IPS-NIHi7 (cell line): Measurements from ENCODE around the gene MAB21L2.
"Not testable (repeated sequence)": the region's sequence is repeated elsewhere in the genome, so short reads cannot be mapped to it uniquely, and the experiment has no call there.

Source experiments
- DNase-seq: peaks from one replicate; pipeline ENCODE4 v3.0.0; 2012; ENCODE audit warnings: mixed read lengths; ENCODE audit errors: extremely low spot score

MAB21L2 gene

DNA sequence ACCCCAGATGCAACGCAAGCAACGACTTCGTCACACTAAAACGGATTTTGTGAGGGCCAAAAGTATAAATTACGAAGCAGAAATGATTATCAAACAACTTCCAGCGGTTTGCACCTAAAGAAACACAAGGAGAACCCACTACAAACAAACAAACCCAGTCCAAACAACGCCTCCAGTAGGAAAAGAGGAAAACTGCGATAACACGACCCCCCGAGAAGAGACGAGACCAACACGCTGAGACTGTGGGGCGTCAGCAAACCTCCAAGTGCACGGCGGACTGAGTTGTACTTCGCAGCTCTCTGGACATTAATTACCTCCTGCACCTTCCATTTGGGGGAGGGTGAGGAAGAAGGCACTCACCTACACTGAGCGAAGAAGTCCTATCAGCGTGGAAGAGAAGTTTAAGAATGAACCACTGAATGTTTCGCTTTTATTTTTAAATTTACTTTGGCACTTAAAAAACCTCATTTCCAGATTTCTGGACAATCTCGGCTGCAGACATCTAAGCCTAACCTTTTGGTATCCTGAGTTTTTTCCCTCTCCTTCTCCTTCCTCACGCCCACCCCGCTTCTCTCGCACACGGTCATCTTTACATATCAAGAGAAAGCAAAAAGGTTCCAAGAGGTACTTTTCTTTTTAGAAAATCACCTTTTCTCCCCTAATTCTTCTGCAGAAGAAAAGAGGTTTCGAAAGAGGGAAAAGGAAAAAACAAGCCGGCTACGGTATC is at the start of gene MAB21L2:
MAB21L2 (plus strand) TSS at position 6 of the 727 bp plus-strand sequence. CDS start 879 bp downstream, outside the sequence.
- no peak for DNase-seq

DNA sequence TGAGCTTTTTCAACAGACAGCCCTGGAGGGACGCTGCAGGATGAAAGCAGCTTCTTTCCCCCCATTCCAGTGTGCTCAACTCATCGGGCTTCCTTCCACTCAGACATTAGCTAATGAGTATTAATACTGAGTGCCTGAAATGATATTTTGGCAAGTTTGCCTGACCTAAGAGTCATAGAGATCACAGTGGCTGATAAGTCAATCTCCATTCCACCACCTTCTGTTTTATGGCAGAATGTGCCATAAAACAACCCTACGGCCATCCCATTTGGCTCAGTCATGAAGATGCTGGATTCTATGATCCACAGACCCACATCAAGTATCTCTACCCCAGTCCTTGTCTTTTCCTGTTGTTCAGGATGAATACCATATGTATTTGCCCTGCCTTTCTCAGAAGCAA is 48.3 kb upstream of the MAB21L2 start:
- no peak for DNase-seq

DNA sequence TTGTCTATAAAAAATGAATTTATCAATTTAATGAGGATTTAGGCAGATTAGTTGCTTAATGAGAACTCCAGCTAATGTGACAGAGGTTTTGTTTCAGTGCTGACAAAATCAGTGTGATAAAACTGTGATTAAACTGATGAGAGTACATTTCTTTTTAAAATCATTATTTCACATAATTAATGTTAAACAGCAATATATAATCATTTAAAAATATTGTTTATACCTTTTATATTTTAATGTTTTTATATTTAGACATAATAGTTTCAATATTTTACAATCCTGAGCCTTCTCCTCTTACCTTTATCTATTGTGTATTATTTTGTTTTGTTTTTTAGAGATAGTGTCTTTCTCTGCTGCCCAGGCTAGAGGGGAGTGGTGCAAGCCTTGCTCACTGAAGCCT is 47.1 kb upstream of the MAB21L2 start:
- no peak for DNase-seq

DNA sequence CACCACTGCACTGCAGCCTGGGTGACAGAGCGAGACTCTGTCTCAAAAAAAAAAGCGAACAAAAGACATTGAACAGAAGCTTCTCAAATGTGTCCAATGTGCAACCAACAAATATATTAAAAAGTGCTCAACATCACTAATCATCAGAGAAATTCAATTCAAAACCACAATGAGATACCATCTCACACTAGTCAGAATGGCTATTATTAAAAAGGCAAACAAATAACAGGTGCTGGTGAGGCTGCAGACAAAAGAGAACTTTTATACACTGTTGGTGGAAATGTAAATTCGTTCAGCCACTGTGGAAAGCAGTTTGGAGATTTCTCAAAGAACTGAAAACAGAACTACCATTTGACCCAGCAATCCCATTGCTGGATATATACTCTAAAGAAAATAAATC is 44.0 kb upstream of the MAB21L2 start:
- DNase-seq, result not testable (repeated sequence)

DNA sequence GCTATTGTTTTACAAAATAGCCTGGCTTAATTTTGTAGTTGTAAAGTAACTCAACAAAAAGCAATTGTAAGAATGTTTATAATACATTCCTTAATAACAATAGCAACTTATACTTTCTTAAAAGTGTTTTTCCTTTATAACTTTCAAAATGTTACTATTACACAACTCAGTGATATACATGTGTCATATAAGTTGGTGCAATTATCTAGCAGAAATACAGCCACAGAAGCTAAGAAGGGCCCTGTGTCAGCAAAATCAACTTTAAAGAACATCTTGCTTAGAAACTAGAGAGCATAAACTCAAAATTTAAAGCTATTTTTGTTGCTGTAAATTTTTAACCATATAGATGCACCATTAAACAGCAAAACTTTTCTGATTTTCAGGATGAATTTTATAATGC is 41.4 kb upstream of the MAB21L2 start:
- no peak for DNase-seq

DNA sequence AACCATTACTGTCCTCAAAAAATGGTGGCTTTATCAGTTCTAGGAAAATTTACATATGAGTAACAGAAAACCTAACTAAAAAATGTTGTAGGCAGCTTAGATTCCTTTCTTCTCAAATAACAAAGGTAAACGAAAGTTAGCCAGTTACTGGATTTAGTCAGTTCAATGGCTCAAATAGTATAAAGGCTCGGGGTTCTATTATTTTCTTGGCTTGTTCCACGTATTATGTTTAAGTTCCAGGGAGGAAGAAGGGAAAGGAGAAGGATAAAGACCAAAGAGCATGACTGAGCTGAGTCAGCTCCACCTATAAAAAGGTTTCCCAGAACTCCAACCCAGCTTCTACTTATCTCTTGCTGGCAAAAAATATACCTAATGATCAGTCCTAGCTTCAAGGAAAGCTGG is 41.0 kb upstream of the MAB21L2 start:
- DNase-seq, result no peak

DNA sequence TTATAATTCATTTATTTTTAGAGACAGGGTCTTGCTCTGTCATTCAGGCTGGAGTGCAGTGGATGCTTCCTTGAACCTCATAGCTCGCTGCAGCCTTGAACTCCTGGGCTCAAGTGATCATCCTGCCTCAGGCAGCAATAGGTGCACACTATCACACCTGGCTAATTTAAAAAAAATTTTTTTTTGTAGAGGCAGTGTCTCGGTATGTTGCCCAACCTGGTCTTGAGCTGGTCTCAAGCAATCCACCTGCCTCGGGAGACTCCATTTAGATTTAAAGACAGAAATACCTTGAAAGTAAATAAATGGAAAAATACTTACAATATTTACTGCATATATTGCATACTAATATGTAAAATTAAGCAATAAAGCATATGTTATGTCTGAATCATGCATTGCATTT is 40.3 kb upstream of the MAB21L2 start:
- no peak for DNase-seq

DNA sequence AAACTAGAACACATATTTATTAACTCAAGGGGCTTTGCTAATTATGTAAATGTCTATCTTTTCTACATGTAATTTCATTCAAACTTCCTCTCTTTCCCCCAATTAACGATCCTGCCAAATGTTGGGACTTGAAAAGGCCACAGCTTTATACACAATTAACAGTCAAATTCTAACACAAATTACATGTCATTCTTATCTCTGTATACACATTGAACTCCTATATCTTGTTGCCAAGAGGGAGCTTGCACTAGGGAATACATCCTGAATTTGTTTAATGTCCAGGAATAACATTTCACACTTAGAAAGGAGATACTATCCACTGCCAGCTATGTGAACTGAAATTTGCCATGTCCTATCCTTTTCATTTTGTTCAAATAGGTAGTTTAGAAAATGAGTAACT is 38.9 kb upstream of the MAB21L2 start:
- no peak for DNase-seq

DNA sequence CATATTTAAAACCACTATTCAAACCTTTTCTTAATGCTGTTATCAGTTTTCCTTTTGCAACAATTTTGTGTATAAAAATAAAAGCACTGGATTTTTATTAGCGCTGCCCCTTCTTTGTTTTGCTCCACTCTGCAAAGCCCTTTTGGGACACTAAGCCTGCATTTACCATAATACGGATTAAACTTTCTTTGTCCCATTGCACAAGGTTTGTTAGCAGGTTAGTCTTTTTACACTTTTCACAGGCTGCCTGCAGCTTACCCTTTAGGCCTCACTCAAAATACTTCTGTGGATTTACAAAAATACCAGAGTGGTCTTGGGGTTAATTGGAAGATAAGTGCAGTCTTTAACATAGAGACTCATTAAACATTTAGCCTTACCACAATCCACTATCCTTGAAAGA is 35.7 kb upstream of the MAB21L2 start:
- DNase-seq, result no peak

DNA sequence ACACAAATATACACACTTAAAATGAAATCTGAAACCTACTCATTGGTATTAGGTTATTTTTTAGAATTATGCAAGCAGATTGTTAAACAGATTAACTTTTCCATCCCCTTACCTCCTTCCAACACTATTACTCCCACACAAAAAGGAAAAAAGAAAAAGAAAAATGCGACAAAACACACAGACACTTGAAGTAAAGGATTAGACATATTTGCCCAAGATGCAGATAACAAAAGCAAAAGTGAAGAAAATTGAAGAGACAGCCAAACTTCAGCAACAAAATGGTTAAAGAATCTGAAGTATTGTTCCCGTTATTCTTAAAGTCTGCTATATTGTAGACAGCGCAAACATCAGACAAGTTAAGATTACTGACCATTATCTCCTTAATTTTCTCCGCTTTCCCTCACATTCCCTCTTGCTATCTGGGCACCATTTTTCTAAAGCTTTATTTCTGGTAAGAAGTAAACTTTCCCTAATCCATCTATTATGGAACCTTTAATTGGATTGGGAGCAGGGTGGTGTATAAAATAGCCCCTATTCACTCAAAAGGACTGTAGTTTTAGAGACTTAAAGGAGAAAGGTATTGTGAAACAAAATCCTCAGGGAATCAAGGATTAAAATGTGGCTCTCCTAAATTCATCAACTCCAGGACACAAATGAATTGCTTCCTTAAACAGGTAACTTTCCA is 34.7 kb upstream of the MAB21L2 start:
- no peak for DNase-seq

DNA sequence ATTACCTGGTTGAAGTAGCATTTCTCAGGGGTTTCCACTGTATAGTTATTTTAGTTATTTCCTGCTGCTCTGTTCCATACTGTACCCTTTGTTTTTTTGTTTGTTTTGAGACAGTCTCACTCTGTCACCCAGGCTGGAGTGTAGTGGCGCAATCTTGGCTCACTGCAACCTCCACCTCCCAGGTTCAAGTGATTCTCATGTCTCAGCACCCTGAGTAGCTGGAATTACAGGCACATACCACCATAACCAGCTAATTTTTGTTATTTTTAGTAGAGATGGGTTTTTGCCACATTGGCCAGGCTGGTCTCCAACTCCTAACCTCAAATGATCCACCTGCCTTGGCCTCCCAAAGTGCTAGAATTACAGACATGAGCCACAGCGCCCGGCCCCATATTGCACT is 24.1 kb upstream of the MAB21L2 start:
- not testable (repeated sequence) for DNase-seq

DNA sequence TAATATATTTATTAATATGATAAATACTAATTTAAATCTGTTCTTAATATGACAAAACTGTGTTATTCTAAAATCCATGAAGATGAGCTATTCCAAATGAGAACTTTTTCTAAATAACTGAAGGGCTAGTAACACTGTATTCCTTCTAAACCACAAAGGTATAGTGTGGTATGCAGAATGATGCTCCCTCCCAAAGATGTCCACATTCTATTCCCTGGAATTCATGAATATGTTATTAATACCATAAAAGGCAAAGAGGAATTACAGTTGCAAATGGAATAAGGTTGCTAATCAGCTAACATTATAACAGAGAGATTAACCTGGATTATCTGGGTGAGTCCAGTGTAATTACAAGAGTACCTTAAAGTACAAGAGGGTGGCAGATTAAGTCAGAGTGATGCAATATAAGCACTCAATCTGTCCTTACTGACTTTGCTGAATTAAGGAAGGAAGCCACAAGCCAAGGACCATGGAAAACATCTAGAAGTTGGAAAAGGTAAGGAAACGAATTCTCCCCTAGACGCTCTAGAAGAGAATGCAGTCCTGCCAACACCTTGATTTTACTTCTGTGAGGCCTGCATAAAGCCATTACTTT is 20.7 kb upstream of the MAB21L2 start:
- DNase-seq, result no peak

DNA sequence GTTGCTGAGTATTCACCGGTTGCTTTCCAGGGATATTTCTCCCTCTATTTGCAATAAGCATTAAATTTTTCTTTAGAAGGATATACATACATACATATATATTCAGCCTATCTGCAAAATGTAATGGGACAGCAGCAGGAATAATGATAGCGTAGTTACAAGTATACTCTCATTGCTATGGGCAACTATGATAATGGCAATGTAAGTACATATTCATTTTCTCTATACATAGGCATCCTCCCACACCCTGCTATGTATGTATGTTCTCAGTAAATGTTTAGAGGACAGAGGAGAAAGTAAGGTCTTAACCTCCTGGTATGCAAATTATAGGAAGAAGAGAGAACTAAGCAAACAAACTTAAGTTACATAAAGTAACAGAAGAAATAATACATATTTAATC is 19.7 kb upstream of the MAB21L2 start:
- DNase-seq, result no peak

DNA sequence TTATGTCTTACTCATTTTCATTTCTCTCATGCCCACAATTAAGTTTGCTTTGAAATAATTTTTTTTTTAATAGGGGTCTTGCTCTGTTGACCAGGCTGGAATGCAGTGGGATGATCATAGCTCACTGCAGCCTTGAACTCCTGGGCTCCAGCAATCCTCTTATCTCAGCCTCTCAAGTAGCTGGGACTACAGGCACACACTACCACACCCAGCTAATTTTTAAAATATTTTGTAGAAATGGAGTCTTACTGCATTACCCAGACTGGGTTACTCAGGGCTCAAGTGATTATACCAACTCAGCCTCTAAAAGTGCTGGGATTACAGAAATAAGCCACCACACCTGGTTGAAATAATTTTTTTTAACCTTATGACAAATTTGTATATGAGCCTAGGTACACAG is 19.2 kb upstream of the MAB21L2 start:
- no peak for DNase-seq

DNA sequence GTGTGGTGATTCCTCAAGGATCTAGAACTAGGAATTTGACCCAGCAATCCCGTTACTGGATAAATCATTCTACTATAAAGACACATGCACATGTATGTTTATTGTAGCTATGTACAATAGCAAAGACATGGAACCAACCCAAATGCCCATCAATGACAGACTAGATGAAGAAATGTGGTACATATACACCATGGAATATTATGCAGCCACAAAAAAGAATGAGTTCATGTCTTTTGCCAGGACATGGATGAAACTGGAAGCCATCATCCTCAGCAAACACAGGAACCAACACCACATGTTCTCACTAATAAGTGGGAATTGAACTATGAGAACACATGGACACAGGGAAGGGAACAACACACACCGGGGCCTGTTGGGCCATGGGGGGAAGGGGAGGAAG is 17.0 kb upstream of the MAB21L2 start:
- DNase-seq, result not testable (repeated sequence)

DNA sequence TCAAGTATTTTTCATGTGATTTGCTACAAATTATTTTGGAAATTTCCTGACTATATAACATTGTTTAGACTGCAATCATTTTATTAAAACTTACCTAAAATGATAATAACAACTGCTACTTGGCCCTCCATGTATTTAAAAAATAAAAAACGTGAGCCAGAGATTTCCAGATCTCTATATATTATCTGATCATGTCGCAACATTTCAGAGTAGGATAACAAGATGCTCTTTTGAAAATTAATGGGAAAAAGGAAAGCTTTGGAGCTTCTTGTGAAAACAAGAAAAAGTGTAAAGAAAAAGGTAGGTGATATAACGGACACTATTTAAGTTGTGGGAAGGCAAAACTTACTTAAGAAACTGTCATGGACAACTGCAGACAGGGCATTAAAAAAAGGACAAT is 14.9 kb upstream of the MAB21L2 start:
- DNase-seq, result no peak

DNA sequence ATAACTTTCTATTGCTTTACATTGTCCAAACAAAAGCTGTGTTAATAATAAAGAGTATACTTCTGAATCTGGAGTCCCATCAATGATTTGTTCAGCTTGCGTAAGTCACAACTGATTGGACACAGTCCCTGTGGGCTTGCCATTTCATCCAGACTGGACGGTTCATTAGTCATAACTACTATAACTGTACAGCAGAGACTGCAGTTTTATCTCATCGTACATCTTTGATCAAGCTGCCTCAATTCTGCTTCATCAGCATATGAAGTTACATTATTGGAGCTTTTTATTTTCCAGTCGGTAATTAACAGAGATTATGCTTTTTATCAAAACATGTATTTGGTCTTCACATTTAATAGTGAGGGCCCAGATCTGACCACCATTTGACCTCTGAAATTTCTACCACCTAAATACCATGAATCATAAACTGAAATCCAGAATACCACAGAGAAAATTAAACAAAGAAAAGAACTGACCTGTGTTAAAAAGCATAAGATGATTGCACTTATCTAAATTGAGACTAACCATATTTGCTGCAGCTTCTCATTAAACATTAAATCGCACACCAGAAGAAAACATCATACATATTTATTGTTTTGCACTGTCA is 12.5 kb upstream of the MAB21L2 start:
- no peak for DNase-seq

DNA sequence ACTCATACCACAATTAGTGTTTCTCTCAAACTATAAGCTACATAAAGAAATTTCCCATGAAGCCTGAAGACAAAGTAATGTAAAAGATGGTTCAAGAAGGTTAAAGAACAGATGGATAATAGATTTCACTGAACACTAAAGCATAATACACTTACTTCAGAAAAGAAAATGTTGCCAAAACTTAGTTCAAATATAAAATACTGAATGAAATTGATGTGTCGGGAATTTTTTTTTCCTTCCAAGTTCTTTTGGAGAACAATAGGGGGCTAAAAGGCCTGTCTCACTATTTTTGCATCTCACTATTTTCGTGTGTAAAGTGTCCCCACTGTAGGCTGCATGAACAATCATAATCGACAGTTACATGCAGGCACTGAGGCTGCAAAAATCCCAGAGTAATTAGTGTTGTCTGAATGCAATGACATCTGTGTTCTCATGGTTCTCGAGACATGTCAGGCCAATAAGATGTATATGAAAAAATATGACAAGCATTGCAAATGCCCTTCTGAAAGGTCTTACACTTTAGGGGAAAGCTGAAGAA is 11.9 kb upstream of the MAB21L2 start:
- no peak for DNase-seq

DNA sequence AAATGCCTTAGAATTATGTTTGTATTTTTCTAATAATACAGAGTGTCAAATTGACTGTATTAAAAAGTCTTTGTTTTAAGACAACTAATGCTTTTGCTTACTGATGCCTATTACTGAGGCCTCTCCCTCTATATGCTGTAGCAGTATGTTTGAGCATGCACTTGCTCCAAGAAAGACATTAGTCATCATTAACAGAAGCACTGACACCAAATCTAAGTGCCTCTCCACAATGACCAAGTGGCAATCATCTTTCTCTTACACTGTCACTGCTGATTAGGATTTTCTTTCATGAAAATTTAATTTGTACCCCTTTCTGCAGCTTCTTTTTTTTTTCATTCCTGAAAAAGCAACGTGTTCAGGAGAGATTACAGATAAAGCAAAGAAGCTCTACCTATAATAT is 11.1 kb upstream of the MAB21L2 start:
- no peak for DNase-seq

DNA sequence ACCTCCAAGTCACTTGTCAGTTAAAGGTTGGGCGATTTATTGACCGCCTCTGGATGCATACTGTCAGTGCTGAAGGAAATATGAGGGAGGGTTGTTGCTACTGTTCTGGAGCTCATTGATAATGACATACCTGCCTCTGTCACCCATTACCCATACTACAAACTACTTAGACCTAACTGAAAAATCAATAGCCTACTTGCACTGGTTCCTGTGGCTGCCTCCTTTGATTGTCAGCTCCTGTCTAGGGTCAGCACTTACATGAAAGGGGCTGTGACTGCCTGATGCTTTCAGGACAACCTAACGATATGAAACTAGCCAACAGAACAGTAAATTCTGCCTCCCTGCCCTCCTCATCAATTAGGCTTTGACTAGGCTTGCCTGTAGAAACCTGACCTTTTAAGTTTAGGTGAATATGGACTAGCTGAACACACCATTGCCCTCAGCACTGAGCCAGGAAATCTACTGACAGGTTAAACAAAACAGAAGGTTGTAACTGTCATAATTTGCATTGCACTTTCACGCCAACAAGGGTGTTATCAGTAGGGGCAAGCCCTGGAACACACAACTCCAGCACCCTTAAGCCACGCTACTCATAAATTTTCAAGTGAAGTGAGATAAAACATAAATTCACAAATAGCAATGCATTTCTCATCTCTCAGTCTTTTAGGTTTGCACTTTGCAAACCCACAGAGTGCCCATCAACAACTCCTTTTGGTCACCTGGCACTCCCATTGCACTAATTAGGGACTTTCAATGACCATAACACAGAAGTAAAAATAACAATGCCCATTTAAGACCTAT is 9.0 kb upstream of the MAB21L2 start:
- DNase-seq, result no peak

DNA sequence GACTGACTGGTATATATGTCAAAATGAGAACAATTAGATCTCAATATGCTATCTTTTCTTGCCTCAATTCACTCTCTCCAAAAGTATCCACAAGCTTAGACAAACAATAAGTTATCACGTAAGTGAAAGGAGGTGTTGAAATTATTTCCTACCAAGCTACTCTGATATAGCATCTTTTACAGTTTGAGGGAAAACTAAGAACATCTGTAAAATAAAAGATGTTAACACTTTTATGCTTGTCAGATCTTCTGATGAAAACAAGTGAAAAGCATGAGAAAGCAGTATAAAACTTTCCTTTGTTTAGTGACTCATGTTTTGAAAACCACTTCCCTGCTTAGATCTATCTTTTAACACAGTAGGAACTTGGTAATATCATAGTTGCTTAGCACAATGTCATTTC is 8.4 kb upstream of the MAB21L2 start:
- DNase-seq, result no peak

DNA sequence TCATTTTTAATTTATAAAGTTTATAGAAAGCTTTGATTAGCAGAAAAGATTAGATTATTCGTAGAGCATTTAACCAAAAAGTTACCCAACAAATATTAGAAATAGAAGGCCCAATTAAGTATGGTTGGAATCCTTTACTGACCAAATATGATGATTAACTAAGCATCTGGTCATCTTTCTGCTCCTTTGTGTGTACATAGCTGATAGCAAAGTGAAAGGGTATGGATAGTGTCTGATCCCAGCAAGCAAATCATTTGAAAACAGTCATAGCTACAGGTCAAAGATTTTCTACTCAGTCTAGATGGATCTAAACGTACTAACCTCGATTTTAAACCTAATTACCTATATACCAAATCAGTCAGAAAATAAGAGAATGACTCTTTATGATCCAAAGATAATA is 7.3 kb upstream of the MAB21L2 start:
- no peak for DNase-seq
